Measurements from ENCODE around the gene BLVRB. TPM values are rescaled to one million over a fixed set of nuclear protein-coding genes. Genes with fewer than 3 reads are reported as not detected.

Gene BLVRB
- total and polyA plus RNA-seq, 9 of the 15 experiments (the other 6 are each of a cell fraction or from before 2014, with no cell fraction given) = 81.1 to 749 (median 331) TPM

- TF ChIP-seq RREB1 (CRISPR knock-in tag; IDR thresholded peaks at IDR 0.05) (peak; percentile 43; the same call in 1 of the 2 replicates), ZNF217 (CRISPR knock-in tag; IDR thresholded peaks at IDR 0.05) (no peak), MBD1 (CRISPR knock-in tag; IDR thresholded peaks at IDR 0.05) (no peak), ZNF668 (CRISPR knock-in tag; IDR thresholded peaks at IDR 0.05) (no peak), BCLAF1 (IDR thresholded peaks at IDR 0.05; ENCODE audit: borderline replicate concordance in 1 of 2, control insufficient read depth in 1 of 2, low read depth in 2 of 2, low read length in 1 of 2) (no peak), ARID4B (CRISPR knock-in tag; IDR thresholded peaks at IDR 0.05) (no peak; the same call in 1 of the 2 replicates), RBBP5 (IDR thresholded peaks at IDR 0.05; ENCODE audit: borderline replicate concordance, insufficient read depth, low read length, poor library complexity, severe bottlenecking) (peak; percentile 47), SMARCE1 (IDR thresholded peaks at IDR 0.05) (no peak), NFATC3 (IDR thresholded peaks at IDR 0.05) (no peak)
Observed at GRCh38 chr19:40420766-40421765, 44.5 kb downstream of the BLVRB start (continued).

Measured in K562 (cell line).